AG04449 (cell line): ENCODE results near the gene TRMT13.
A peak's percentile ranks its signal among the peaks of the same experiment; 100 is the strongest.

Experiments used
- CTCF ChIA-PET: fragments of 350-600 bp; formaldehyde crosslinking; extraction: SDS; loops from one replicate; lab custom pipeline; 2021; ENCODE audit warnings: antibody characterized with exemption; lab: Yijun Ruan, JAX
- POLR2A ChIA-PET: fragments of 400-600, 350-600 bp; formaldehyde crosslinking; extraction: SDS; loops from one replicate; lab custom pipeline; 2020; ENCODE audit warnings: antibody characterized with exemption, inconsistent platforms; lab: Yijun Ruan, JAX
- DNase-seq: peaks from one replicate; pipeline ENCODE4 v3.0.0-alpha.2; 2010; ENCODE audit warnings: low read depth, low spot score
- H3K4me3 ChIP-seq: 2 replicates; pipeline ENCODE4 v1.5.1; 2011; ENCODE audit warnings: low read depth, mild to moderate bottlenecking, control low read depth, low read length
- TF ChIP-seq, protein P1 (sequence below): IDR thresholded peaks from one replicate; pipeline ENCODE4 v1.5.1; 2011; ENCODE audit warnings: mild to moderate bottlenecking, moderate library complexity, low read length, control low read depth, inconsistent platforms; ENCODE audit not compliant: insufficient read depth; ENCODE audit errors: missing control alignments

The TRMT13 gene

DNA sequence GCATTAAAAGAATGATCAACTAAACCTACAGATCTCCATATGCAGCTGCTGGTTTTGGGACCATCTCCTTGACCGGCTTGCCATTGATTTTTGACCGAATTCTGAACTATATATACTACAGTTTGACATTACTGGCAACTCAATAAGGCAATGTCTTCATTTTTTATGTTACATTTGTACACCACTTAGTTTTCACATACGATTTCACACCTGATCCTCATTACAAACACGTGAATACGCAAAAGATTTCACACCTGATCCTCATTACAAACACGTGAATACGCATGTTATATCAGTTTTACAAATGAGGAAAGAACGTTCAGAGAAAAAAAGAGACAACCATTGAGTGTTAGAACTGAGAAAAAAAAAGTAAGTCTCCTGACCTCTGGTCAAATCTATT, 1.3 kb upstream of the TRMT13 start:
- POLR2A ChIA-PET = no interaction called here
- TF ChIP-seq, protein P1, sequence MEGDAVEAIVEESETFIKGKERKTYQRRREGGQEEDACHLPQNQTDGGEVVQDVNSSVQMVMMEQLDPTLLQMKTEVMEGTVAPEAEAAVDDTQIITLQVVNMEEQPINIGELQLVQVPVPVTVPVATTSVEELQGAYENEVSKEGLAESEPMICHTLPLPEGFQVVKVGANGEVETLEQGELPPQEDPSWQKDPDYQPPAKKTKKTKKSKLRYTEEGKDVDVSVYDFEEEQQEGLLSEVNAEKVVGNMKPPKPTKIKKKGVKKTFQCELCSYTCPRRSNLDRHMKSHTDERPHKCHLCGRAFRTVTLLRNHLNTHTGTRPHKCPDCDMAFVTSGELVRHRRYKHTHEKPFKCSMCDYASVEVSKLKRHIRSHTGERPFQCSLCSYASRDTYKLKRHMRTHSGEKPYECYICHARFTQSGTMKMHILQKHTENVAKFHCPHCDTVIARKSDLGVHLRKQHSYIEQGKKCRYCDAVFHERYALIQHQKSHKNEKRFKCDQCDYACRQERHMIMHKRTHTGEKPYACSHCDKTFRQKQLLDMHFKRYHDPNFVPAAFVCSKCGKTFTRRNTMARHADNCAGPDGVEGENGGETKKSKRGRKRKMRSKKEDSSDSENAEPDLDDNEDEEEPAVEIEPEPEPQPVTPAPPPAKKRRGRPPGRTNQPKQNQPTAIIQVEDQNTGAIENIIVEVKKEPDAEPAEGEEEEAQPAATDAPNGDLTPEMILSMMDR = no peak
- H3K4me3 ChIP-seq = peak overlapping the region; percentile 96
- CTCF ChIA-PET = no interaction called here
- no peak for DNase-seq

DNA sequence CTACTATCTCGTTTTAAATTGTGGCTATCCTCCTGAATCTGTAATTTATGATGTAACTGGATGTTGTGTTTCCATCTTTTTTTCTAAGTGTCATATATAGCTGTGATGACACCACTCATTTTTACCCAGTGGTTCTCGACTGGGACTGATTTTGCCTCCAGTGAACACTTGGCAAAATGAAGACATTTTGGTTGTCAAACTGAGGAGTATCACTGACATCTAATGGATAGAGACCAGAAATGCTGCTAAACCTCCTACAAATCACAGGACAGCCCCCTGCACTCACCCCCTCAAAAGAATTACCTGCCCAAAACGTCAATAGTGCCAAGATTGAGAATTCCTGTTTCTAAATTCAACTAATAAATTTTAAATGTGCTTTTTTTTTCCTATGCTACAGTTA, 1.9 kb downstream of the TRMT13 start:
- CTCF ChIA-PET = interaction anchor here (1.8 kb wide), 1 partner anchor 326 kb away, joined by 6 read pairs; no protein-coding TSS in a partner anchor
- POLR2A ChIA-PET = no interaction called here
- DNase-seq = no peak
- H3K4me3 ChIP-seq = no peak overlapping the region
- TF ChIP-seq, protein P1 = no peak

DNA sequence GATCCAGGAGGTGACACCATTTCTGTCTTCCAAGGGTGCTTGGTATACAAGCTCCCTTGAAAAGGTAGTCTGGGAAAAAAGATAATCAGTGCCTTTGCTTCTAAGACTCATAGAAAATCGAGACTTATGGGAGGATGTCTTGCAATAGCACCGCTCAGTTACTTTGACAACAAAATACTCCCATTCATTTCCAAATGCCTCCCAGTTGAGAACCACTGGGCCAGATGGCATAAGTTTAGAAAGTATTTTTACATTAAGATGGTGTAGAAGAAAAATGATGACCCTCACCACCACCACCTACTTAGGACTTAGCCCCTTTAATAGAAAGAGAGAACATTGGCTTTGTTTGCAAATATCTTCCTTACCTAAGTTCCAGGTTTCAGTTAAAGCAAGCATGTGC, 4.6 kb downstream of the TRMT13 start:
- no peak for DNase-seq
- no peak overlapping the region for H3K4me3 ChIP-seq
- CTCF ChIA-PET = no interaction called here
- TF ChIP-seq, protein P1 = no peak
- POLR2A ChIA-PET = no interaction called here

DNA sequence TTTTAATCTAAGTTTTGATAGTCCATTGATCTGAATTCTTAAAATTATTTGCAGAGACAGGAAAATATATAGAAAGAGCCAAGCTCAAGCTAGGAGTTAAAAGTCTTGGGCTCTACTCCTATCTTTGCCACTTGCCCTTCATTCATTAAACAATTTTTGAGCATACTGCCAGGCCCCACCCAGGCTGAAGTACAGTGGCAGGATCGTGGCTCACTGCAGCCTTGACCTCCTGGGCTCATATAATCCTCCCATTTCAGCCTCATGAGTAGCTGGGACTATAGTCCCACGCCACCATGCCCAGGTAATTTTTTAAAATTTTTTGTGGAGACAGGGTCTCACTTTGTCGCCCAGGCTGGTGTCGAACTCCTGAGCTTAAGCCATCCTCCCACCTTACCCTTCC, 8.2 kb downstream of the TRMT13 start:
- ChIA-PET CTCF (no interaction called here), POLR2A (no interaction called here)
- no peak for DNase-seq
- TF ChIP-seq, protein P1 = no peak
- no peak overlapping the region for H3K4me3 ChIP-seq

DNA sequence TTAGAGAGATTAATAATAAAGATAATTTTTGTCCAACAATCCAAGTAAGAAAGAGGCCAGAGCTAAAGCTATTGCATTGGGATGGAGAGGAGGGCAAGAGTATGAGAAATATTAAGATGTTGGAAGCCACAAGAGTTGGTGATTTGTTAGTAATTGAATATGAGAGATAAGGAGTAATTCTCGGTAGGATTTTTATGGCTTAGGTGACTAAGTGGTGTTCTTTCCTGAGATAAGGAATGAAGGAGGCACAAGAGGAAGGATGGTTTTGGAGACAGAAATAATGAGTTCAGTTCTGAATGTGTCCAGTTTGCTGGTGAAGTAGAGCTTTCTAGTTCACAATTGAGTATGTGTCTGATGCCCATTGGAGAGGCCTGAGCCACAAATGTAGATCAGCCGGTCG, 9.4 kb downstream of the TRMT13 start:
- ChIA-PET POLR2A (no interaction called here), CTCF (interaction anchor here (1.0 kb wide), 1 partner anchor 724 kb away, joined by 3 read pairs; no protein-coding TSS in a partner anchor)
- H3K4me3 ChIP-seq = no peak overlapping the region
- no peak for DNase-seq
- TF ChIP-seq, protein P1 = no peak

DNA sequence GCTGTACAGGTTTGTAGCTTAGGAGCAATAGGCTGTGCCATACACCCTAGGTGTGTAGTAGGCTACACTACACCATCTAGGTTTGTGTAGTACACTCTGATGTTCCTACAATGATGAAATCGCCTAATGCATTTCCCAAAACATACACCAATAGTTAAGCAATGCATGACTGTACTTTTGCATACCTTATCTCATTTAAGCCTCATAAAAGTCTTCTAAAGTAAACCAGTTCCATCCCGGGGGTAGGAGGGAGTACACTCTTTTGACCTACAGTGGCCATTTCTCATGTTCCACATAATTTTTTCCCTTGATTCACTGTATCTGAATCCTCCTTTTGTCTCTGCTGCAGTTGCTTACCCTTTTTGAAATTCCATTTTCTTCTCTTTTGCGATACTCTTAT, 12.2 kb downstream of the TRMT13 start:
- TF ChIP-seq, protein P1 = no peak
- no peak for DNase-seq
- no peak overlapping the region for H3K4me3 ChIP-seq
- CTCF ChIA-PET = no interaction called here
- POLR2A ChIA-PET = no interaction called here
